Right forelimb (tissue), 1 donor: ENCODE results near the gene RPL31.

Experiments
- DNase-seq: peaks from one replicate; pipeline ENCODE4 v3.0.0-alpha.2; 2018

RPL31 gene

GRCh38 chr2:100997509-100998234, 4.4 kb upstream of the RPL31 start:
- no peak for DNase-seq

- no peak for DNase-seq
Observed at GRCh38 chr2:100998235-100998573, 3.9 kb upstream of the RPL31 start.

GRCh38 chr2:100999995-101000394, 2.1 kb upstream of the RPL31 start:
- DNase-seq: no peak

GRCh38 chr2:101002562-101003277, 631 bp downstream of the RPL31 start:
- DNase-seq: peak; percentile 48

GRCh38 chr2:101003278-101003775, 1.2 kb downstream of the RPL31 start:
- DNase-seq: no peak

- no peak for DNase-seq
Observed at GRCh38 chr2:101004620-101005325, 2.7 kb downstream of the RPL31 start.

GRCh38 chr2:101006065-101006715, 4.1 kb downstream of the RPL31 start:
- no peak for DNase-seq

- DNase-seq: no peak
Observed at GRCh38 chr2:101007415-101008345, 5.6 kb downstream of the RPL31 start.

GRCh38 chr2:101011152-101011551, 9.1 kb downstream of the RPL31 start:
- DNase-seq: no peak

- DNase-seq: no peak
Observed at GRCh38 chr2:101012054-101012705, 10.1 kb downstream of the RPL31 start.

- peak; percentile 66 for DNase-seq
Observed at GRCh38 chr2:101012706-101013181, 10.7 kb downstream of the RPL31 start.

- DNase-seq: no peak
Observed at GRCh38 chr2:101014264-101014857, 12.3 kb downstream of the RPL31 start.

GRCh38 chr2:101017371-101017770, 15.3 kb downstream of the RPL31 start:
- no peak for DNase-seq

GRCh38 chr2:101018934-101019333, 16.8 kb downstream of the RPL31 start:
- DNase-seq: no peak

- DNase-seq: no peak
Observed at GRCh38 chr2:101022221-101022620, 20.1 kb downstream of the RPL31 start.

GRCh38 chr2:101023327-101024107, 21.4 kb downstream of the RPL31 start:
- DNase-seq: no peak

GRCh38 chr2:101025561-101025960, 23.5 kb downstream of the RPL31 start:
- no peak for DNase-seq

- DNase-seq: no peak
Observed at GRCh38 chr2:101026253-101026701, 24.2 kb downstream of the RPL31 start.

- no peak for DNase-seq
Observed at GRCh38 chr2:101026923-101027469, 24.9 kb downstream of the RPL31 start.

- no peak for DNase-seq
Observed at GRCh38 chr2:101027852-101028251, 25.8 kb downstream of the RPL31 start.
